Measurements from ENCODE around the gene SLC44A2.
A peak's percentile ranks its signal among the peaks of the same experiment; 100 is the strongest.
"Not testable (repeated sequence)": the region's sequence is repeated elsewhere in the genome, so short reads cannot be mapped to it uniquely, and the experiment has no call there.

Gene SLC44A2

DNA sequence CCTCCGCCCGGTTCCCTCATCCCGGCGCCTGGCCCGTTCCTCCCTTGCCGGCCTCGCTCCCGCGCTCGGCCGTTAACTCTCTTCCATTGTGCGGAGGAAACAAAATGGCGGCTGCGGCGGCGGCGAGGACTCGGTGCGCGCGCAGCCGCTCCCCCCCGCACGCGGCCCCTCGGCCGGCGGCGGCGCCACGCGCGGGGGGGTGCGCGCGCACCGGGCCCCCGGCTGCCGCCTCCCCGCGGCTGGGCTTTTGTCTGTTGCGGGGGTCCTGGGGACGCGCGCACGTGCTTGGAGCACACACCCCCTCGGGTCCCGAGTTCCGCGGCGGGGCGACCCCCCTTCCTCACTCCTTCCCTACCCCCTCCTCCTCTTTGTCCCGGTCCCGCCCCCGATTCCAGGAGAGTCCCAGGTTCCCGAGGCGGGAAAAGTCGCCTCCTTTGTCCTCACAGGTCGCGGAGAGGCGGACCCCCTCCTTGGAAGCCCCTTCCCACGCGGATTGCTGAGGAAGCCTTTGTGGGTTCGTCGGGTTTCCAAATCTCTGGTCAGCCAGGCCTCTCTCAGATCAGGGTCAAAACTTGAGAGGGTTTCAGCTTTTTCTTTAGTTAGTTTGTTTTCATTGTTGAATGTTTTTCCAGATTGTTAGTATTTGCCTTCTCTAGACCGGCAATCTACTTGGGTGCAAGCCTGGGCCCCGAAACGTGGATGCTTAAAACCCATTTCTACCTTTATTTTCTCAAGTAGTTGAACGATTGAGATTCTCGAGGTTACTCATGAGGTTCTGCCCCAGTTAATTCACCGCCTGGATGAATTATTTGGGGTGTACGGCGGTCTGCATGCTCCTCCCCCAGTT, 29.5 kb downstream of the SLC44A2 start:
- Histone ChIP-seq H3K9ac (ENCODE audit: low read length) (peak overlapping the region; percentile 90), H3K9me3 (ENCODE audit: control insufficient read depth, low read length) (no peaks in the 10 kb centered on the region), H3K36me3 (ENCODE audit: control insufficient read depth, insufficient read depth, low read length, severe bottlenecking) (peaks cover 3% of the 10 kb centered on the region), H3K4me3 (ENCODE audit: low read length) (peak overlapping the region; percentile 93), H3K4me1 (ENCODE audit: control insufficient read depth, insufficient read depth, low read length) (peaks cover 26% of the 10 kb centered on the region), H3K27me3 (replicated peaks; ENCODE audit: control insufficient read depth, insufficient read depth, low read length) (no peaks in the 10 kb centered on the region)
- peak; percentile 76 for DNase-seq (ENCODE audit: low read depth)

DNA sequence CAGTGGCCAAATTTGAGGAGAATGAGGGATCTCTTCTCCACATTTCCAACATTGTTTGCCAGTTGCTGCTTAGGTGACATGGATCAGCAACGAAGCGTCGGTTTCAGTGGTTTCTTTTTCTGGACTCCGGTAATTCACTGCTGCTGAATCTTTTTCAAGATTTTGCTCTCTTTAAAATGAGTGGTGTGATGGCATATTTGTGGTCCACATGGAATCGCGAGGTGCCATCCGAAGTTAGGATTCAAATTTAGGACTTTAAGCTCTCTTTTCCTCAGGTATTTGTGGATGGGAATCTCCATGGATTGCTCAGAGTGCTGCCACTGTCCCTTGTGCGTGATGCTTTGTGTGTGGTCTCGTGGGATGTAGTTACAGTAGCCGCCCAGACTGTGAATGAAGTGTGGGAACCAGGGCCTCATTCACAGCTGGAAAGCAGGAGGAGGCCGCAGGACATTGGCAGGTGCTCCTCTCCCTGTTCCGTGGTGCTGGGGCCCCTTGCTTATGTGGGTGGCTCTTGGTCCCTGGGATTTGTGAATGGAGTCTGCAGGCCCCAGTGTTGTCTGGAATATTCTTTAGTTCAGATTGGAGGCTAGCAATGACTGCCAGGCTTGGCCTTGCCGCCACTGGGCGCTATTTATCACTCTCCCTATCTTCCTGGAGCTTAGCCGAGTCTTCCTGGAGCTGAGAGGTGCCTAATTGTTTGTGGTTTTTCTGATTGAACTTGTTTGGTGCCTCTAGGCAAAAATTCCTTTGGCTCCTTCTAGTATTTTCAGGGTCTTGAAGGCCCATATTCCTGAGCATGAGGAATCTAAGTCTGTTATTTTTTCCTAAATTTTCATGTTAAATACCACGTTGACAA, 30.3 kb downstream of the SLC44A2 start:
- Histone ChIP-seq H3K9ac (ENCODE audit: low read length) (peak overlapping the region; percentile 90), H3K27me3 (replicated peaks; ENCODE audit: control insufficient read depth, insufficient read depth, low read length) (no peaks in the 10 kb centered on the region), H3K4me1 (ENCODE audit: control insufficient read depth, insufficient read depth, low read length) (peaks cover 26% of the 10 kb centered on the region), H3K9me3 (ENCODE audit: control insufficient read depth, low read length) (no peaks in the 10 kb centered on the region), H3K4me3 (ENCODE audit: low read length) (peak overlapping the region; percentile 93), H3K36me3 (ENCODE audit: control insufficient read depth, insufficient read depth, low read length, severe bottlenecking) (peaks cover 3% of the 10 kb centered on the region)
- peak; percentile 62 for DNase-seq (ENCODE audit: low read depth)

DNA sequence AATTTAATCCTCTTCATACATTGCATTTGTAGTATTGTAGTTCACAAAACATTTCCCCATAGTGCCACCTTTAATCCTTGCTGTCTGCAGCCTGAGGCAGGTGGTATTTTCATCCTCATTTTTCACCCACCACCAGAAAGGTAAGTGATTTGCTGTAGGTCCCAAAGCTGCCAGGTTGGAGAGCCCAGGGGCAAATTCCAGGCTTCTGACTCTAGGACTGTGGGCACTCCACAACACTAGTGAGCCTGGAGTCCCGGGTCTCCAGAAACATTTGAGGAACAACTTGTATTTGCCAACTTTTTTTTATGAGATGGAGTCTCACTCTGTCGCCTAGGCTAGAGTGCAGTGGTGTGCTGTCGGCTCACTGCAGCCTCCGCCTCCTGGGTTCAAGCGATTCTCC, 35.0 kb downstream of the SLC44A2 start:
- peaks cover 8% of the 10 kb centered on the region for H3K36me3 ChIP-seq (ENCODE audit: control insufficient read depth, insufficient read depth, low read length, severe bottlenecking)
- DNase-seq (ENCODE audit: low read depth) = no peak
- no peak overlapping the region for H3K4me3 ChIP-seq (ENCODE audit: low read length)

GRCh38 chr19:10661946-10662345, 36.6 kb downstream of the SLC44A2 start:
- no peak for DNase-seq (ENCODE audit: low read depth)
- H3K36me3 ChIP-seq (ENCODE audit: control insufficient read depth, insufficient read depth, low read length, severe bottlenecking) = peaks cover 8% of the 10 kb centered on the region
- H3K27me3 ChIP-seq (replicated peaks; ENCODE audit: control insufficient read depth, insufficient read depth, low read length) = no peaks in the 10 kb centered on the region
- H3K4me1 ChIP-seq (ENCODE audit: control insufficient read depth, insufficient read depth, low read length) = peaks cover 12% of the 10 kb centered on the region
- no peaks in the 10 kb centered on the region for H3K9me3 ChIP-seq (ENCODE audit: control insufficient read depth, low read length)
- no peak overlapping the region for H3K9ac ChIP-seq (ENCODE audit: low read length)
- H3K4me3 ChIP-seq (ENCODE audit: low read length) = no peak overlapping the region

More for the DNA sequence above, 35.0 kb downstream of the SLC44A2 start:
- Histone ChIP-seq H3K27me3 (replicated peaks; ENCODE audit: control insufficient read depth, insufficient read depth, low read length) (no peaks in the 10 kb centered on the region), H3K9ac (ENCODE audit: low read length) (no peak overlapping the region), H3K9me3 (ENCODE audit: control insufficient read depth, low read length) (no peaks in the 10 kb centered on the region), H3K4me1 (ENCODE audit: control insufficient read depth, insufficient read depth, low read length) (peaks cover 26% of the 10 kb centered on the region)

- no peaks in the 10 kb centered on the region for H3K9me3 ChIP-seq (ENCODE audit: control insufficient read depth, low read length)
- H3K27me3 ChIP-seq (replicated peaks; ENCODE audit: control insufficient read depth, insufficient read depth, low read length) = no peaks in the 10 kb centered on the region
- no peak overlapping the region for H3K4me3 ChIP-seq (ENCODE audit: low read length)
- H3K9ac ChIP-seq (ENCODE audit: low read length) = no peak overlapping the region
- peak; percentile 14 for DNase-seq (ENCODE audit: low read depth)
- peaks cover 9% of the 10 kb centered on the region for H3K36me3 ChIP-seq (ENCODE audit: control insufficient read depth, insufficient read depth, low read length, severe bottlenecking)
- peaks cover 14% of the 10 kb centered on the region for H3K4me1 ChIP-seq (ENCODE audit: control insufficient read depth, insufficient read depth, low read length)
These were observed 37.3 kb downstream of the SLC44A2 start for GRCh38 chr19:10662384-10663251.

DNA sequence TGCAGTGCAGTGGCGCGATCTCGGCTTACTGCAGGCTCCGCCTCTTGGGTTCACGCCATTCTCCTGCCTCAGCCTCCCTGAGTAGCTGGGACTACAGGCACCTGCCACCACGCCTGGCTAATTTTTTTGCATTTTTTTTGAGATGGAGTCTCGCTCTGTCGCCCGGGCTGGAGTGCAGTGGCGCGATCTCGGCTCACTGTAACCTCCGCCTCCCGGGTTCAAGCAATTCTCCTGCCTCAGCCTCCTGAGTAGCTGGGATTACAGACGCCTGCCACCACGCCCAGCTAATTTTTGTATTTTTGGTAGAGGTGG, 37.9 kb downstream of the SLC44A2 start:
- H3K9me3 ChIP-seq (ENCODE audit: control insufficient read depth, low read length); H3K27me3 ChIP-seq (replicated peaks; ENCODE audit: control insufficient read depth, insufficient read depth, low read length); DNase-seq (ENCODE audit: low read depth); H3K9ac ChIP-seq (ENCODE audit: low read length); H3K4me3 ChIP-seq (ENCODE audit: low read length): not testable (repeated sequence)
- H3K4me1 ChIP-seq (ENCODE audit: control insufficient read depth, insufficient read depth, low read length) = peaks cover 19% of the 10 kb centered on the region
- peaks cover 14% of the 10 kb centered on the region for H3K36me3 ChIP-seq (ENCODE audit: control insufficient read depth, insufficient read depth, low read length, severe bottlenecking)

DNA sequence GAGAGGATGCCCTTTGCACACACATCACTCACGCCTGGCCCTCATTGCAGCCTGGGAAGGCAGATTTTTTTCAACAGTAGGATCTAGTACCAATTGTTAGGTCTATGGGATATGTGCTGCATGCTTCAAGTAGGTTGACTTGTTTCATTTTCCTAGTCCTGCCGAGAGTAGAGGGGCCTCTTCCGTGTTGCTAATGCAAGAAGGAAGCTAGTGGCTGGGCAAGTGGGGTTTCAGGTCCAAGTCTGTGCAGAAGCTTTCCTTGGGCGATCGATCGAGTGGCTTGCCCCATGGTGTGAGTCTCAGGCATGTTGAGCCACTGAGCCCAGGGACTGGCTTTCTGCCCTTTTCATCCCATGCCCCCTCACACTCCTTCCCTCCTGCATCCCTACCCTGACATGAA, 42.5 kb downstream of the SLC44A2 start:
- DNase-seq (ENCODE audit: low read depth) = no peak
- Histone ChIP-seq H3K4me1 (ENCODE audit: control insufficient read depth, insufficient read depth, low read length) (peaks cover 23% of the 10 kb centered on the region), H3K9ac (ENCODE audit: low read length) (no peak overlapping the region), H3K36me3 (ENCODE audit: control insufficient read depth, insufficient read depth, low read length, severe bottlenecking) (peaks cover 18% of the 10 kb centered on the region), H3K4me3 (ENCODE audit: low read length) (no peak overlapping the region), H3K9me3 (ENCODE audit: control insufficient read depth, low read length) (no peaks in the 10 kb centered on the region), H3K27me3 (replicated peaks; ENCODE audit: control insufficient read depth, insufficient read depth, low read length) (no peaks in the 10 kb centered on the region)

DNA sequence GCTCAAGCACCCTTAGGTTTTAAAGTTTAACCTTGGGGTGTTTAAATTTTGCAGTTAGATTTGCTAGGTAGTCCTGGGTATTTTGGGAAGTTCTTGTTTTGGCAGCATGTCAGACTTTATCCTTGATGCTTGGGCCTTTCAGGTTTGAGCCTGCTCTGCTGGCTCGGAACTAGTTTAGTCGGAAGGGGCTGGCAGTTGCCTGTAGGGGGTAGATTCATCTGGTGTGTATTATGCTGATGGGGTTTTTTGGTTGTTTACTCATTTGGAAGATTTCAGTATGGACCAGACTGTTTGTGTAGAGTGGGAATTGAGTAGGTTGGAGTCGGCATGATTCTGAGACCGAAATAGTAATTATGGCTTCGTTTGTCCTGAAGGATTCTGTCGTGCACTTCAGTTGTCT, 43.9 kb downstream of the SLC44A2 start:
- Histone ChIP-seq H3K27me3 (replicated peaks; ENCODE audit: control insufficient read depth, insufficient read depth, low read length) (no peaks in the 10 kb centered on the region), H3K4me1 (ENCODE audit: control insufficient read depth, insufficient read depth, low read length) (peaks cover 23% of the 10 kb centered on the region), H3K9ac (ENCODE audit: low read length) (no peak overlapping the region), H3K9me3 (ENCODE audit: control insufficient read depth, low read length) (no peaks in the 10 kb centered on the region), H3K36me3 (ENCODE audit: control insufficient read depth, insufficient read depth, low read length, severe bottlenecking) (peaks cover 27% of the 10 kb centered on the region), H3K4me3 (ENCODE audit: low read length) (no peak overlapping the region)
- no peak for DNase-seq (ENCODE audit: low read depth)

- no peak overlapping the region for H3K9ac ChIP-seq (ENCODE audit: low read length)
- no peak overlapping the region for H3K4me3 ChIP-seq (ENCODE audit: low read length)
- no peaks in the 10 kb centered on the region for H3K9me3 ChIP-seq (ENCODE audit: control insufficient read depth, low read length)
- no peak for DNase-seq (ENCODE audit: low read depth)
- no peaks in the 10 kb centered on the region for H3K27me3 ChIP-seq (replicated peaks; ENCODE audit: control insufficient read depth, insufficient read depth, low read length)
- H3K36me3 ChIP-seq (ENCODE audit: control insufficient read depth, insufficient read depth, low read length, severe bottlenecking) = peaks cover 27% of the 10 kb centered on the region
- peaks cover 23% of the 10 kb centered on the region for H3K4me1 ChIP-seq (ENCODE audit: control insufficient read depth, insufficient read depth, low read length)
These were observed 44.8 kb downstream of the SLC44A2 start for GRCh38 chr19:10670182-10670581.

DNA sequence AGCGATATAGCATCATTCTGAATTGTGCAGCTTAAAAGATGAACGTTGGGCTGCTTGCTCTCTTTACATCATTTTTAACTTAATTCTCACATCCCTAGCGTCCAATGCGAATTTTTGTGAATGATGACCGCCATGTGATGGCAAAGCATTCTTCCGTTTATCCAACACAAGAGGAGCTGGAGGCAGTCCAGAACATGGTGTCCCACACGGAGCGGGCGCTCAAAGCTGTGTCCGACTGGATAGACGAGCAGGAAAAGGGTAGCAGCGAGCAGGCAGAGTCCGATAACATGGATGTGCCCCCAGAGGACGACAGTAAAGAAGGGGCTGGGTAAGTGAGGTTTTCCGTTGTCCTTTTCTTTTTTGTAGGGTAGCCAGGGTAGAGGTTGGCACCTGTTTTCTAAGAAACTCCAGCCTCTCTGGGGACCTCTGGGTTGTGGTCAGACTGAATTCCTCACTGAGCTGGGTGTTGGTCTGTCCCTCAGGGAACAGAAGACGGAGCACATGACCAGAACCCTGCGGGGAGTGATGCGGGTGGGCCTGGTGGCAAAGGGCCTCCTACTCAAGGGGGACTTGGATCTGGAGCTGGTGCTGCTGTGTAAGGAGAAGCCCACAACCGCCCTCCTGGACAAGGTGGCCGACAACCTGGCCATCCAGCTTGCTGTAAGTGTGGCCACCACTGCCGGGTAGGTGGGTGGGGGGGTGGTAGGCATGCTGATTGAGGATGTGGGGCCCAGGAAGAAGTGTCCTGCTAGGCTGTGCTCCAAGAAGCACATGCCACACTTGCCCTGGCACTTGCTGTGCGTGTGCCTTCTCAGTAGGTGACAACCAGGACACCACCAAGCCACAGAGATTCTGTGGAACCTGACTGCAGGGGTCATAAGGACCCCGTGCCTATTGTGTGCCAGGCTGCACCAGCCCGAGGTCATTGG, 45.8 kb downstream of the SLC44A2 start:
- no peak overlapping the region for H3K9ac ChIP-seq (ENCODE audit: low read length)
- DNase-seq (ENCODE audit: low read depth) = no peak
- no peaks in the 10 kb centered on the region for H3K27me3 ChIP-seq (replicated peaks; ENCODE audit: control insufficient read depth, insufficient read depth, low read length)
- H3K4me1 ChIP-seq (ENCODE audit: control insufficient read depth, insufficient read depth, low read length) = peaks cover 23% of the 10 kb centered on the region
- H3K9me3 ChIP-seq (ENCODE audit: control insufficient read depth, low read length) = no peaks in the 10 kb centered on the region
- H3K36me3 ChIP-seq (ENCODE audit: control insufficient read depth, insufficient read depth, low read length, severe bottlenecking) = peaks cover 33% of the 10 kb centered on the region
- H3K4me3 ChIP-seq (ENCODE audit: low read length) = no peak overlapping the region

All from adipocyte (in vitro differentiated cells).